ENCODE measurements around the gene ZNF358.

The ZNF358 gene

GRCh38 chr19:7489609-7490044 is 26.3 kb upstream of the ZNF358 start:
- DNase-seq: no peak

DNA sequence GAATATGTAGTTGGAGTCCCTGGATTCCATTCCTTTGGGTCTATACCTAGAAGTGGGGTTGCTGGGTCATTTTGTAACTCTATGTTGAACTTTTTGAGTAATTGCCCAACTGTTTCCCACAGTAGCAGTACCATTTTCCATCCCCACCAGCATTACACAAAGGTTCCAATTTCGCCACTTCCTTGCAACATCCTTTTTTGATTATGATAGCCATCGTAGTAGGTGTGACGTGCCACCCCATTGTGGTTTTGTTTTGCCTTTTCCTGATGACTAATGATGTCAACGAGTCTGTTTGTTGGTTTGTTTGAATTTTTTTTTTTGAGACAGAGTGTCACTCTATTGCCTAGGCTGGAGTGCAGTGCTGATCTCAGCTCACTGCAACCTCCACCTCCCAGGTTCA is 23.8 kb upstream of the ZNF358 start:
- peak; percentile 57 for DNase-seq

- no peak for DNase-seq
Observed at GRCh38 chr19:7492558-7492957, 23.3 kb upstream of the ZNF358 start.

DNA sequence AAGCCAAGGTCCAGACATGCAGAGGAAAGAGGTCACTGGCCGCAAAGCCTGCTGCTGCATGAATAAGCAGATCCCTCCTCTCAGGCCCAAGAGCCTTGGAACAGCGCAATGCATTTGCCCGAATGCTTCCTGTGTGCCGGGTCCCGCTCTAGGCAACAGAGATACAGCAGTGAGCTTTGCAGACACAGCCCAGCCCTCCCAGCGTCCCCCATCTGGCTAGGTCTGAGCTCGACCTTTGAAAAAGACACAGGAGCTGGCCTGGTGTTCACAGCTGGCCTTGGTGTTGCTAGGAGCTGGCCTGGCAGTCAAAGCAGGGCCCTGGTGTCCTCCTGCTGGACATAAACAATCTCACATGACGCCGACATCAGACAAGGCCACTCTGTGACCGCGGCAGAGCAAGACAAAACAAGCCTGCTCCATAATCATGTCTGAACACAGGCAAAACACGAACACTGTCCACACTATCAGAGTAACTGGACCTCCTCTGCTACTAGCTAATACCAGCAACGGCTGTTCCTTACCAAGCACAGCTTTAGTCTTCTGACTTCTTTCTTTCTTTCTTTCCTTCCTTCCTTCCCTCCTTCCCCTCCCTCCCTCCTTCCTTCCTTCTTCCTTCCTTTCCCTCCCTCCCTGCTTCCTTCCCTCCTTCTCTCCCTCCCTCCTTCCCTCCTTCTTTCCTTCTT is 21.3 kb upstream of the ZNF358 start:
- DNase-seq: no peak

- DNase-seq: peak; percentile 46
Observed at GRCh38 chr19:7497292-7497691, 18.6 kb upstream of the ZNF358 start.

DNA sequence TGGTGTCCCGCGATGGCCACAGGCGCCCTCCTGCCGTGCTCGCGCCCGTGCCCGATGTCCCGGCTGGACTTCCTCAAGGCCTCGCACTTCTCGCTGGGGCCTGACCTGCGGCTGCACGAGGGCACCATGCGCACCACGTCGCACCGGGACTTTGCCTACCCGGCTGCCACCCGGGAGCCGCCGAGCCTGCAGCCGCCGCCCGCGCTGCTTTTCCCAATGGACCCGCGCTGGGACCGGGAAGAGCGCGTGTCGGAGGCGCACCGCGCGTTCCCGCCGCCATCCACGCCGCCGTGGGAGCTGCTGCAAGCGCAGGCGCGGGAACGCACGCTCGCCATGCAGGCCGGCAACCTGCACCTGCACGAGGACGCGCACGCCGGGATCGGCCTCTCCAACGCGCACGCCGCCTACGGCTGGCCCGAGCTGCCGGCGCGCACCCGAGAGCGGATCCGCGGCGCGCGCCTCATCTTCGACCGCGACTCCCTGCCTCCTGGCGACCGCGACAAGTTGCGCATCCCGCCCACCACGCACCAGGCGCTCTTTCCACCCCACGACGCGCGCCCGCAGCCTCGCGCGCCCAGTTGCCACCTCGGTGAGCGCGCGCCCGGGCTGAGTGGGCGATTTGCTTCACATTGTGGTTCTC is 15.0 kb upstream of the ZNF358 start:
- DNase-seq: peak; percentile 70

- no peak for DNase-seq
Observed at GRCh38 chr19:7502552-7502951, 13.4 kb upstream of the ZNF358 start.

DNA sequence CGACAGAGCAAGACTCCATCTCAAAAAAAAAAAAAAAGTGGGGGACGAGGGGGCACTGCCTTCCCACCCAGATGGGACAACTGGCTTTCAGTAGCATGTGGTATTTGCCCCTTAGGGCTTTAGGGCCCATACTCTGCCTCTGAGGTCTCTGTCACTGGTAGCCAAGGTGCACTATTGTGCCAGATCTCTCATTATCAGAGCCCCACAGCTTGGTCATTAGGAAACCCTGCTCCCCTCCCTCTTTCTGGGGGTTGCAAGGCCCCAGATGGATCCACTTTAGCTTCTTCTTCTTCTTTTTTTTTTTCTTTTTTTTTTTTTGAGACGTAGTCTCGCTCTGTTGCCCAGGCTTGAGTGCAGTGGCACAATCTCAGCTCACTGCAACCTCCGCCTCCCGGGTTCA is 11.2 kb upstream of the ZNF358 start:
- DNase-seq: peak; percentile 93

DNA sequence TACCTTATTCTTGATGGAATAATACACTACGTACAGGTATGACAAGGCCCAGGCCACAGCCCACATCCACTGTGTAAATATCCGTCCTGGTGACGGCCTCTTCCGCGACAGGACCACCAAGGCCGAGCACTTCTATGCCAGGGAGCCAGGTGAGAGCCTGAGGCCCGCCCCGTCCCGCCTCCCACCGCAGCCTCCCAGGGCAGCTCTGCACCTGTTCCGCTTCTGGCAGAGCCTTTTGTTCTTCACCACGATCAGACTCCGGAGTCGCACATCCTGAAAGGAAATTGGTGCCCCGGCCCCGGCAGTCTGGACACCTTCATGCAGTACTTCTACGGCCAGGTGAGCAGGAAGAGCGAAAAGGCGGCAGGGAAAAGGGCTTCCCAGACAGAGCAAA is 10.6 kb upstream of the ZNF358 start:
- DNase-seq: no peak

GRCh38 chr19:7505682-7506384 is 10.1 kb upstream of the ZNF358 start:
- peak; percentile 92 for DNase-seq

DNA sequence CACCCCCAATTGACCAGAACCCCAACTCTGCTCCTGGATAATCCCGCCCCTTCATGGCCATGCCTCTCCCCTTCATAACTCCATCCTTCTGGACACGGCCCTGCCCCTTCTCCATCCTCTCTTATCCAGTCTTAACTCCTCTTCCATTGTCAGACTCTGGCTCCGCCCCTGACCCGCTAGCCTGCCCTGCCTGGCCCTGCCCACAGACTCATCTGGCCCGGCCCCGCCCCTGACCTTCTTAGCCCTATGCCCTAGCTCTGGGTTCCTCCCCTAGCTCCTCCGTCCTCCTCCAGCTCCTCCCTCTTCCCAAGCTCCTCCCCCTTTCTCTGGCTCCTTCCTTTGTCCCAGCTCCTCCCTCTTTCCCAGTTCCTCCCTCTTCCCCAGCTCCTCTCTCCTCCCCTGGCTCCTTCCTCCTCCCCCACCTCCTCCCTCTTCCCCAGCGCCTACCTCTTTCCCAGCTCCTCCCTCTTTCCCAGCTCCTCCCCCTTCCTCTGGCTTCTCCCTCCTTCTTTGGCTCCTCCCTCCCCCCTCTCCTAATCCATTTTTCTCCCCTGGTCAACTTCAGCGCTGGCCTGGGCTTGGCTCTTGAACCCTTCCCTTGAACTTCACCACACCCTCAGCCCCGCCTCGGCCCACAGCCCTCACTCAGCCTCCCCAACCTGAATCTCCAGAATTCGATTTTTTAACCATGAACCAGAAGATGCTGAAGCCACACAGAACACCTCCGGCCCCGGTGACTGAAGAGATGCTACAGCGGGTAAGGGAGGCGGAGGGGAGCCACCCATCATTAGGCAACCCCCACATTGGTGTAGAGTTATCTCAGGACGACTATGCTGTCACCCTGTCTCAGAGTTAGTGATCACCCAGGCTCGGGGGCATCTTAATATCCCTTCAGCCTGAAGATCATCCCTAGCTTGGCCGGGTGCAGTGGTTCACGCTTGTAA is 9.2 kb upstream of the ZNF358 start:
- DNase-seq: peak; percentile 93

- DNase-seq: peak; percentile 77
Observed at GRCh38 chr19:7507884-7508283, 8.0 kb upstream of the ZNF358 start.

DNA sequence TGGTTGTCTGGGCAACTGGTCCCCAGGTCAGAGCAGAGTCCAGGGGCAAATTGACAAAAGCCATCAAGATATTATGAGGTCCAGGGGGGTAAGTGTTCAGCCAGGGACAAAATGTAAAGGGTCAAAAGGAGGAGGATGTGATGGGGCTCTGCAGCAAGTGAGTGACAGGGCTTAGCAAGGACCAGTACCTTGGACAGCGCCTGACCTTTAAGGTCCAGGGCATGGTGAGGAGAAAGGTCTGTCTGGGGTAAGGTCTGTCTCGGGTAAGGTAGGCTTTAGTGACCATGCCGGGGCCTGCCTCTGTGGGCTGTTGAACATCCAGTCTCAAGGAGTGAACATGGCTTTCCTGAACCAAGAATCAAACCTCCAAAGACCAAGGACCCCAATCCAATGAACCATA is 6.3 kb upstream of the ZNF358 start:
- DNase-seq: peak; percentile 37

DNA sequence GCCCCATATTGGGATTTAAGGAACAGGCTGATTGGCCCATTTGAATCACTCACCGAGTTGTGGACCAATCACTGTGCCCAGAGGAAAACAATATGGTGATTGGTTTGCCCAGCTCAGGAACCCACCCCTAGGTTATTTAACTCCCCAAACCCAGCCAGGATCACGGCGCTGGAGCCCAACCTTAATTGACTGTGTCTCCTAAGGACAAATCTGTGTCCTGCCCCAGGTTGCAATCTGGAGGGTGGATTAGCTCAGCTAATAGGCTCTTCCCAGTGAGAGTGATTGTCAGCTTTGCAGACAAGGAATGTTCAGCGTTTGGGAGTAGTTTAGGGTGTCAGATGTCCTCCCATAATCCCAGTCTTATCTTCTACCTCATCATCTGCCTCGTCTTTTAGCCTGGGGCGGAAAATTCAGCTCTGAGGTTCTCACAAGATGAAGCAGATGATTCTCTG is 3.5 kb upstream of the ZNF358 start:
- DNase-seq: no peak

DNA sequence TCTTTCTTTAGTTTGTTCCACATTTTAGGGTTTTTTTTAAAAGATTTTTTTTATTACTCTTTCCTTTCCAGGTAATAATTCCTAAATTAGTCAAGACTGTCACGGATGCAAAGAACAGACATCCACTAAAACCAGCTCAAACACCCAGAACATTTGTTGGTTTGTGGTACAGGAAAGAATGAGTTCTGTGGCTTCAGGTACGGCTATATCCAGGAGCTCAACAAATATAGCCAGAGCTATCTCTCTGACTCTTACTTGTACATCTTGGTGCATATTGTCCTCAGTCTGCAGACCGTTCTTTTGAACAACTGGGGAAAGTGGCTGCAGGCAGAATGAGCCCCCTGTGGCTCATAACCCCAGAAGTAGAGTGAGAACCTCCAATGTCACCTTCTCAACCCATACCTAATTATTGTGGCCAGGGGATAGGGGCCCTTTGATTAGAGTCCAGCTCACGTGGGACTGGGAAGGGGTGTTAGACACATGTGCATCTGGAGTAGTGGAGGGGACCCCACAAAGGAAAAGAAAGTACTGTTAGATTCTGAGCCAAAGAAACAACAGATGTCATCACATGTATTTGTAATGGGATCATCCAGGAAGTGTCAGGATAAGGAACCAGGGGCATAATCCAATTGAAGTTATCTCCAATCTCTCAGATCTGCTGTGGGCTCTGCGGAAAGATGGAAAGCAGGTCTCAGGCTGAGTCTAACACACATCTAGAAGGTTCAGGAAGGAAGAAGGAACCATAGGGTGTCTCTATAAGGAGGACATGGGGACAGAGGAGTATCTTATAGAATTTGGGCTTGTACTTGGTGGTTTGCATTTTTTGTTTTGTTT is 1.9 kb upstream of the ZNF358 start:
- no peak for DNase-seq

- no peak for DNase-seq
Observed at GRCh38 chr19:7515110-7515644, 726 bp upstream of the ZNF358 start.

DNA sequence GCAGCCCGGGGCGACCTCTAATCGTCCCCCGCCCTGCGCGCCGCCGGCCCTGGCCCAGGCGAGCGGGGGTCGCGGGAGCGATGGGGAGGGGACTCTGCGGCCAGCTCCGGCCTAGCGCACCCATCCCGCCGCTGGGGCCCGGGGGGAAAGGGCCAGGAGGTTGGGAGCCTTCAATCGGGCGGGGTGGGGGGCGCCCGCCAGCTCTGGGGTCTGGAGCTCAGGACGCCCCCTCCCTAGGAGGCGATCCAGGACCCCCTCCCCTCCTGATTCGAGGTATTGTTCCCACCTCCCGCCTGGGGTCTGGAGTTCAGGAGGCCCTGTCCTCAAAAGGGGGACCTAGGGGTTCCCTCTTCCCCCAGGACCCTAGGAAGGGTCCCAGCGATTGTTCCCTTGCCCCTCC is 430 bp downstream of the ZNF358 start:
- no peak for DNase-seq

GRCh38 chr19:7516878-7517277 is 975 bp downstream of the ZNF358 start:
- no peak for DNase-seq

- DNase-seq: no peak
Observed at GRCh38 chr19:7519361-7520130, 3.6 kb downstream of the ZNF358 start.

DNA sequence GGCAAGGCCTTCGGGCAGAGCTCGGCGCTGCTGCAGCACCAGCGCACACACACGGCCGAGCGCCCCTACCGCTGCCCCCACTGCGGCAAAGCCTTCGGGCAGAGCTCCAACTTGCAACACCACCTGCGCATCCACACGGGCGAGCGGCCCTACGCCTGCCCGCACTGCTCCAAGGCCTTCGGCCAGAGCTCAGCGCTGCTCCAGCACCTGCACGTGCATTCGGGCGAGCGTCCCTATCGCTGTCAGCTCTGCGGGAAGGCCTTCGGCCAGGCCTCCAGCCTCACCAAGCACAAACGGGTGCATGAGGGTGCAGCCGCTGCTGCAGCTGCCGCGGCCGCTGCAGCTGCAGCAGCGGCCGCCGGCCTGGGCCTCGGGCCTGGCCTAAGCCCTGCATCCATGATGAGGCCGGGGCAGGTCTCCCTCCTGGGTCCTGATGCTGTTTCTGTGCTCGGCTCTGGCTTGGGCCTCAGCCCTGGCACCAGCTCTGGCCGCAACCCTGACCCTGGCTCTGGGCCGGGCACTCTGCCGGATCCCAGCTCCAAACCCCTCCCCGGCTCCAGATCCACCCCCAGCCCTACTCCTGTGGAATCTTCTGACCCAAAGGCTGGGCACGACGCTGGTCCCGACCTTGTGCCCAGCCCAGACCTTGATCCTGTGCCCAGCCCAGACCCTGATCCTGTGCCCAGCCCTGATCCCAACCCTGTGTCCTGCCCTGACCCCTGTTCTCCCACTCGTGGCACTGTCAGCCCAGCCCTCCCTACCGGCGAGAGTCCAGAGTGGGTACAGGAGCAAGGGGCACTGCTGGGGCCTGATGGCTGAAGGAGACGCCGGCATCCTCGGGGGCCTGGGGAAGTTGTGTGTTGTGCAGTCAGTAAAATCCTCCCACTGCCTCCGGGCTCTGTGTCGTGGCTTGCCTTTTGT is 4.5 kb downstream of the ZNF358 start:
- no peak for DNase-seq

Measured in hematopoietic multipotent progenitor cell treated with erythropoietin and hydrocortisone succinate and interleukin-3 and kit ligand, for 8 days (in vitro differentiated cells).